Rectal smooth muscle tissue (tissue), 1 donor: Measurements from ENCODE around the gene ITIH1.
"Not testable (repeated sequence)": the region's sequence is repeated elsewhere in the genome, so short reads cannot be mapped to it uniquely, and the experiment has no call there.

Experiments
- H3K27ac ChIP-seq: one replicate; pipeline ENCODE4 v1.7.0; 2013; ENCODE audit warnings: low read depth, low read length, inconsistent platforms
- H3K27me3 ChIP-seq: one replicate; pipeline ENCODE4 v1.7.0; 2013; ENCODE audit warnings: low read length; ENCODE audit not compliant: control insufficient read depth, insufficient read depth
- H3K36me3 ChIP-seq: one replicate; pipeline ENCODE4 v1.7.0; 2013; ENCODE audit warnings: low read length; ENCODE audit not compliant: control insufficient read depth, insufficient read depth
- H3K4me1 ChIP-seq: one replicate; pipeline ENCODE4 v1.7.0; 2013; ENCODE audit warnings: low read length; ENCODE audit not compliant: control insufficient read depth, insufficient read depth
- H3K4me3 ChIP-seq: one replicate; pipeline ENCODE4 v1.7.0; 2013; ENCODE audit warnings: low read length
- H3K9ac ChIP-seq: one replicate; pipeline ENCODE4 v1.7.0; 2013; ENCODE audit warnings: low read length

The ITIH1 gene

GRCh38 chr3:52777127-52777958, at the start of gene ITIH1:
Gene ITIH1 (plus strand): TSS chr3:52777599. CDS start chr3:52777616, 17 bp downstream.
- Histone ChIP-seq H3K36me3 (no peaks in the 10 kb centered on the region), H3K4me1 (no peaks in the 10 kb centered on the region), H3K27ac (no peak within 1 kb of the TSS), H3K9ac (no peak within 1 kb of the TSS), H3K4me3 (no peak within 1 kb of the TSS), H3K27me3 (peaks cover 3% of the 10 kb centered on the region)

GRCh38 chr3:52728753-52729152, 48.6 kb upstream of the ITIH1 start:
- H3K4me1 ChIP-seq, H3K4me3 ChIP-seq, H3K27ac ChIP-seq, H3K36me3 ChIP-seq, H3K27me3 ChIP-seq, H3K9ac ChIP-seq: not testable (repeated sequence)

GRCh38 chr3:52730681-52731080, 46.7 kb upstream of the ITIH1 start:
- Histone ChIP-seq H3K4me1 (no peaks in the 10 kb centered on the region), H3K36me3 (peaks cover 4% of the 10 kb centered on the region), H3K27ac (no peak overlapping the region), H3K4me3 (no peak overlapping the region), H3K9ac (no peak overlapping the region), H3K27me3 (no peaks in the 10 kb centered on the region)

GRCh38 chr3:52731590-52731989, 45.8 kb upstream of the ITIH1 start:
- peaks cover 4% of the 10 kb centered on the region for H3K36me3 ChIP-seq
- H3K9ac ChIP-seq, result no peak overlapping the region
- no peaks in the 10 kb centered on the region for H3K27me3 ChIP-seq
- H3K4me1 ChIP-seq, result no peaks in the 10 kb centered on the region
- H3K27ac ChIP-seq, result no peak overlapping the region
- H3K4me3 ChIP-seq, result no peak overlapping the region

GRCh38 chr3:52733256-52733891, 44.0 kb upstream of the ITIH1 start:
- H3K27me3 ChIP-seq, result no peaks in the 10 kb centered on the region
- peaks cover 4% of the 10 kb centered on the region for H3K36me3 ChIP-seq
- H3K9ac ChIP-seq, result no peak overlapping the region
- H3K27ac ChIP-seq, result no peak overlapping the region
- no peak overlapping the region for H3K4me3 ChIP-seq
- no peaks in the 10 kb centered on the region for H3K4me1 ChIP-seq

GRCh38 chr3:52739730-52740129, 37.7 kb upstream of the ITIH1 start:
- H3K27me3 ChIP-seq, result no peaks in the 10 kb centered on the region
- H3K27ac ChIP-seq, result no peak overlapping the region
- H3K9ac ChIP-seq, result no peak overlapping the region
- no peaks in the 10 kb centered on the region for H3K4me1 ChIP-seq
- H3K36me3 ChIP-seq, result peaks cover 15% of the 10 kb centered on the region
- no peak overlapping the region for H3K4me3 ChIP-seq

GRCh38 chr3:52742418-52743041, 34.9 kb upstream of the ITIH1 start:
- no peak overlapping the region for H3K9ac ChIP-seq
- no peaks in the 10 kb centered on the region for H3K27me3 ChIP-seq
- no peaks in the 10 kb centered on the region for H3K4me1 ChIP-seq
- H3K27ac ChIP-seq, result no peak overlapping the region
- no peak overlapping the region for H3K4me3 ChIP-seq
- peaks cover 18% of the 10 kb centered on the region for H3K36me3 ChIP-seq

GRCh38 chr3:52743152-52743551, 34.2 kb upstream of the ITIH1 start:
- H3K27me3 ChIP-seq, result no peaks in the 10 kb centered on the region
- H3K36me3 ChIP-seq, result peaks cover 18% of the 10 kb centered on the region
- no peaks in the 10 kb centered on the region for H3K4me1 ChIP-seq
- no peak overlapping the region for H3K27ac ChIP-seq
- no peak overlapping the region for H3K4me3 ChIP-seq
- no peak overlapping the region for H3K9ac ChIP-seq

GRCh38 chr3:52743721-52744120, 33.7 kb upstream of the ITIH1 start:
- Histone ChIP-seq H3K4me1 (no peaks in the 10 kb centered on the region), H3K4me3 (no peak overlapping the region), H3K9ac (no peak overlapping the region), H3K36me3 (peaks cover 21% of the 10 kb centered on the region), H3K27me3 (no peaks in the 10 kb centered on the region), H3K27ac (no peak overlapping the region)

- H3K4me3 ChIP-seq, result no peak overlapping the region
- no peaks in the 10 kb centered on the region for H3K27me3 ChIP-seq
- H3K4me1 ChIP-seq, result no peaks in the 10 kb centered on the region
- H3K27ac ChIP-seq, result no peak overlapping the region
- peaks cover 16% of the 10 kb centered on the region for H3K36me3 ChIP-seq
- no peak overlapping the region for H3K9ac ChIP-seq
Measured at GRCh38 chr3:52752045-52752660, 25.2 kb upstream of the ITIH1 start.

GRCh38 chr3:52754373-52754772, 23.0 kb upstream of the ITIH1 start:
- H3K27me3 ChIP-seq, result no peaks in the 10 kb centered on the region
- no peaks in the 10 kb centered on the region for H3K4me1 ChIP-seq
- no peak overlapping the region for H3K4me3 ChIP-seq
- peaks cover 13% of the 10 kb centered on the region for H3K36me3 ChIP-seq
- H3K9ac ChIP-seq, result no peak overlapping the region
- no peak overlapping the region for H3K27ac ChIP-seq

- Histone ChIP-seq H3K4me3 (no peak overlapping the region), H3K36me3 (peaks cover 13% of the 10 kb centered on the region), H3K27ac (no peak overlapping the region), H3K9ac (no peak overlapping the region), H3K27me3 (no peaks in the 10 kb centered on the region), H3K4me1 (no peaks in the 10 kb centered on the region)
Measured at GRCh38 chr3:52756141-52756540, 21.3 kb upstream of the ITIH1 start.
